PFSK-1 (cell line): ENCODE measurements around the gene DOC2A.

ENCODE experiments used
- FOXP2 ChIP-seq: optimal IDR thresholded peaks from 2 replicates; pipeline ENCODE3; 2011; ENCODE audit warnings: borderline replicate concordance, control low read depth, inconsistent platforms; ENCODE audit not compliant: insufficient read depth; ENCODE audit errors: extremely low read length, extremely low read depth
- POLR2AphosphoS5 ChIP-seq: IDR thresholded peaks from 2 replicates; pipeline ENCODE4 v1.6.1; 2012; ENCODE audit warnings: low read depth, mild to moderate bottlenecking, control low read depth, low read length, moderate library complexity
- REST ChIP-seq, 2 experiments: IDR thresholded peaks; 2 replicates each; pipeline versions ENCODE4 v1.6.1 to v1.8.0; 2011 to 2012; ENCODE audit warnings: low read depth in 2 of 2, low read length in 2 of 2, control low read depth in 1 of 2, inconsistent platforms in 1 of 2, mild to moderate bottlenecking in 1 of 2, moderate library complexity in 1 of 2; ENCODE audit not compliant: insufficient read depth in 1 of 2
- SIN3A ChIP-seq: IDR thresholded peaks from 2 replicates; pipeline ENCODE4 v1.6.1; 2012; ENCODE audit warnings: mild to moderate bottlenecking, low read length, moderate library complexity, borderline replicate concordance; ENCODE audit not compliant: insufficient read depth
- TAF1 ChIP-seq: IDR thresholded peaks from 2 replicates; pipeline ENCODE4 v1.6.1; 2012; ENCODE audit warnings: low read length, control low read depth, borderline replicate concordance; ENCODE audit not compliant: insufficient read depth

The DOC2A gene

GRCh38 chr16:30009990-30010843 is 610 bp downstream of the DOC2A start:
- TF ChIP-seq FOXP2 = no peak
- TF ChIP-seq SIN3A = no peak
- no peak for TF ChIP-seq TAF1
- no peak for TF ChIP-seq REST (IDR thresholded peaks at IDR 0.05; ENCODE audit: insufficient read depth in 1 of 2, low read depth in 2 of 2, low read length in 2 of 2)
- no peak for TF ChIP-seq POLR2AphosphoS5

- no peak for TF ChIP-seq POLR2AphosphoS5
- TF ChIP-seq FOXP2 = no peak
- no peak for TF ChIP-seq REST (IDR thresholded peaks at IDR 0.05; ENCODE audit: insufficient read depth in 1 of 2, low read depth in 2 of 2, low read length in 2 of 2)
- no peak for TF ChIP-seq SIN3A
- no peak for TF ChIP-seq TAF1
These were observed 1.6 kb downstream of the DOC2A start for GRCh38 chr16:30009085-30009862.

DNA sequence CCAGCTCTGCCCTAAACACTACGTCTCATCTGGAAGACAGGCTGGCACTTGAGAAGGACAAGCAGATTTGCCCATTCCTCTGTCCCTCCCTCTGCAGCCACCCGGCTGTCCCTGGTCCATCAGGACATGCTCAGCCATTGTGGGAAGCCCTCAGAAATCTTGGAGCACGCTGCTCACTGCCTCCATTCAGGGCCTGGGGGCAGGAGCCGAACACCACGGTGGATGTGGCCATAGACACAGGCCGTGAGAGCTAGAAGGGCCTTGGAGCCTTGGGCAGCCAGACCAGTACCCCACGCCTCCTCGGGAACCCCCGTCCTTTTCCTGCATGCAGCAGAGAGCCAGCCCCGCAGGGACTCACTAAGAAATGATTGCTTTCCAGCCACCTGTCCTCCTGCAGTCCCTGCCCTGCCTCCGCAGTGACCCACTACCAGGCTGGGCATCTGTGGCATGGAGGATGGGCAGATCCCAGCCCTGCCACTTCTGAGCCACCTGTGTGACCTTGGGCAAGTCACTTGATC is 3.4 kb downstream of the DOC2A start:
- TF ChIP-seq FOXP2 = no peak

GRCh38 chr16:30006659-30007377 is 4.0 kb downstream of the DOC2A start:
- TF ChIP-seq FOXP2 (no peak), SIN3A (no peak), TAF1 (no peak)

- TF ChIP-seq SIN3A (no peak), FOXP2 (no peak), TAF1 (no peak), REST (IDR thresholded peaks at IDR 0.05; ENCODE audit: insufficient read depth in 1 of 2, low read depth in 2 of 2, low read length in 2 of 2) (no peak), POLR2AphosphoS5 (no peak)
These were observed 4.7 kb downstream of the DOC2A start for GRCh38 chr16:30006095-30006473.
